GM12872 (cell line): Measurements from ENCODE around the gene SLC31A2.

Experiments
- TF ChIP-seq, protein P1 (sequence below): IDR thresholded peaks from 3 replicates; pipeline ENCODE4 v1.5.1; 2011; ENCODE audit warnings: low read depth, mild to moderate bottlenecking, low read length, moderate library complexity; ENCODE audit not compliant: insufficient read depth

Gene SLC31A2

GRCh38 chr9:113156880-113157279 lies 6.1 kb downstream of the SLC31A2 start:
- TF ChIP-seq, protein P1, sequence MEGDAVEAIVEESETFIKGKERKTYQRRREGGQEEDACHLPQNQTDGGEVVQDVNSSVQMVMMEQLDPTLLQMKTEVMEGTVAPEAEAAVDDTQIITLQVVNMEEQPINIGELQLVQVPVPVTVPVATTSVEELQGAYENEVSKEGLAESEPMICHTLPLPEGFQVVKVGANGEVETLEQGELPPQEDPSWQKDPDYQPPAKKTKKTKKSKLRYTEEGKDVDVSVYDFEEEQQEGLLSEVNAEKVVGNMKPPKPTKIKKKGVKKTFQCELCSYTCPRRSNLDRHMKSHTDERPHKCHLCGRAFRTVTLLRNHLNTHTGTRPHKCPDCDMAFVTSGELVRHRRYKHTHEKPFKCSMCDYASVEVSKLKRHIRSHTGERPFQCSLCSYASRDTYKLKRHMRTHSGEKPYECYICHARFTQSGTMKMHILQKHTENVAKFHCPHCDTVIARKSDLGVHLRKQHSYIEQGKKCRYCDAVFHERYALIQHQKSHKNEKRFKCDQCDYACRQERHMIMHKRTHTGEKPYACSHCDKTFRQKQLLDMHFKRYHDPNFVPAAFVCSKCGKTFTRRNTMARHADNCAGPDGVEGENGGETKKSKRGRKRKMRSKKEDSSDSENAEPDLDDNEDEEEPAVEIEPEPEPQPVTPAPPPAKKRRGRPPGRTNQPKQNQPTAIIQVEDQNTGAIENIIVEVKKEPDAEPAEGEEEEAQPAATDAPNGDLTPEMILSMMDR: no peak

DNA sequence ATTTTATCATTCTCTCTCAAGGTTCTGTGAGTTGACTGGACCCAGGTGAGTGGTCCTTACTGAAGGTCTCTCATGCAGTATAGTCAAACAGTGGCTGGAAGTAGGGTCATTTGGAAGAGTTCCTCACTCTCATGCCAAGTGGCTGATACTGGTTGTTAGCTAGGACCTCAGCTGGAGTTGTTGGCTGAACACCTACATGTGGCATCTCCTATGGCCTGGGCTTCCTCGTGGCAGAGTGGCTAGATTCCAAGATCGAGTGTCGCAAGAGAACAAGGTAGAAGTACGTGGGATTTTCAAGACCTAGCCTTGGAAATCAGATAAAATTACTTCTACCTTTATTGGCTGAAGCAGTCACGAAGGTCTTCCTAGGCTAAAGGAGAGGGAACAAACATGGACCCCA lies 7.6 kb downstream of the SLC31A2 start:
- TF ChIP-seq, protein P1: no peak

DNA sequence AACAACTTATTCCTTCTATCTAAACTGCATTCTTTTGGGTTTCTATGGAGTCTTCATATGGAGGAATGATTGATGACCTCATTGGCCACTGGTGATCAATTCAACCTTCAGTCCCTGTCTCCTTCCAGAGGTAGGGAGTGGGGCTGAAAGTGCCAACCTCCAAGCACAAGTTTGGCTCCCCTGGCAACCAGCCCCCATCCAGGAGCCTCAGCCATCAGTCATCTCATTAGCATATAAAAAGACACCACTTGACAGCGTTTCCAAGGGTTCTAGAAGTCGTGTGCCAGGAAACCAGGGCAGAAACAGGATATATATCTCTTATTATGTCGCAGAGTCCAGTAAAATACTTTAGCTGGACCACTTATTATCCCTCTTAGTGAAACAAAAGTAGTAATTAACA lies 9.8 kb downstream of the SLC31A2 start:
- TF ChIP-seq, protein P1: no peak

DNA sequence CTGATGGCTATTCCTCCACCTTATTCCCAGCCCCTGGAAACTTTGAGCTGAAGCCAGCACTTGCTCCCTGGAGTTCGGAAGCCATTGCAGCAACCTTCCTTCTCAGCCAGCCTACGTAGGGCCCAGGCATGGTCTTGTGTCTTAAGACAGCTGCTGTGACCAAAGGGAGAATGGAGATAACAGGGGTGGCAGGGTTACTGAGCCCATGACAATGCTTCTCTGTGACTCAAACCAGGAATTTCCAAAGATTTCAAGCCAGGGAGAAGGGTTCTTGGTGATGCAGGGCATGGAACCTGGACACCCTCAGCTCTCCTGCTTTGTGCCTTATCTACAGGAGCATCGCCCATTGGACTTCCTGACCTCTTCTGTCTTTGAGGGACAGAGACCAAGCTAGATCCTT lies 12.2 kb downstream of the SLC31A2 start:
- TF ChIP-seq, protein P1: no peak

DNA sequence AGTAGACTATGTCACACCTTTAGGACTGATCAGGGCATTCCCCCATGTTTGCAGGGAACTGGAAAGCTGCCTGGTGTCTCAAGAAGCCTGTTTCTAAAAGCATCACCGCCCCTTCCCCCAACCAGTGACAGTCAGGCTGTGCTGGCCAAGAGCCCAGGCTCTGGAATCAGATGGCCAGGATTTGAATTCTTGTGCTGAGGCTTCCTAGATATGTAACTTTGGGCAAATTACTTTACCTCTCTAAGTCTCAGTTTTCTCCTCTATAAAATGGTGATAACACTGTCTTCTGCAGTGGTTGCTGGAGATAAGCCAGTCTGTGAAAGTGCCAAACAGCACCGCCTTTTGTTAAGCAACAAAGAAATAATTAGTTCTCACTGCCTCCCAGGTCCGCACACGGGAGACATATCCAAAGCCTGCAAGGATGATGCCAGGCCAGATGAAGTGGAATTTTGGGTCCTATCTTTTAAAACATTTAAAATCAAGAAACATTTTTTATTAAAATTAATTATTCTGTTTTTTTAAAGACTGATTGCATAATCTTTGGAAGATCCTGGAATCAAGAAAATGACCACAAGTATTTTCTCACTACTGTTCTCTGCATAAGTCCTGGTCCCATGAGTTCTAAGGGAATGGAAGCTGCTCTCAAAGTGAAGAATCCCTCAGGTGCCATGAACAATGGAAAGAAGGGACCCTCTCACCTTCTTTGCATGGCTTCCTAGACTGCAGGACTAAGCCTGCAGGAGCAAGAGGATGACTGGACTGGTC lies 13.9 kb downstream of the SLC31A2 start:
- TF ChIP-seq, protein P1: no peak

- TF ChIP-seq, protein P1: no peak
Measured at GRCh38 chr9:113166039-113166438, 15.2 kb downstream of the SLC31A2 start.

GRCh38 chr9:113168809-113169208 lies 18.0 kb downstream of the SLC31A2 start:
- TF ChIP-seq, protein P1: no peak
